OCI-M2 (cell line): Measurements from ENCODE around the gene TBC1D14.

ENCODE experiments used
- DNase-seq: peaks from one replicate; lab custom pipeline; 2025; ENCODE audit not compliant: unreplicated experiment; lab: John Stamatoyannopoulos, UW

TBC1D14 gene, protein sequence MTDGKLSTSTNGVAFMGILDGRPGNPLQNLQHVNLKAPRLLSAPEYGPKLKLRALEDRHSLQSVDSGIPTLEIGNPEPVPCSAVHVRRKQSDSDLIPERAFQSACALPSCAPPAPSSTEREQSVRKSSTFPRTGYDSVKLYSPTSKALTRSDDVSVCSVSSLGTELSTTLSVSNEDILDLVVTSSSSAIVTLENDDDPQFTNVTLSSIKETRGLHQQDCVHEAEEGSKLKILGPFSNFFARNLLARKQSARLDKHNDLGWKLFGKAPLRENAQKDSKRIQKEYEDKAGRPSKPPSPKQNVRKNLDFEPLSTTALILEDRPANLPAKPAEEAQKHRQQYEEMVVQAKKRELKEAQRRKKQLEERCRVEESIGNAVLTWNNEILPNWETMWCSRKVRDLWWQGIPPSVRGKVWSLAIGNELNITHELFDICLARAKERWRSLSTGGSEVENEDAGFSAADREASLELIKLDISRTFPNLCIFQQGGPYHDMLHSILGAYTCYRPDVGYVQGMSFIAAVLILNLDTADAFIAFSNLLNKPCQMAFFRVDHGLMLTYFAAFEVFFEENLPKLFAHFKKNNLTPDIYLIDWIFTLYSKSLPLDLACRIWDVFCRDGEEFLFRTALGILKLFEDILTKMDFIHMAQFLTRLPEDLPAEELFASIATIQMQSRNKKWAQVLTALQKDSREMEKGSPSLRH

GRCh38 chr4:6909113-6909969 is at the start of gene TBC1D14:
TBC1D14 (plus strand) TSS chr4:6909826; CDS start chr4:6923390, 13,564 bp downstream.
- no peak for DNase-seq

DNA sequence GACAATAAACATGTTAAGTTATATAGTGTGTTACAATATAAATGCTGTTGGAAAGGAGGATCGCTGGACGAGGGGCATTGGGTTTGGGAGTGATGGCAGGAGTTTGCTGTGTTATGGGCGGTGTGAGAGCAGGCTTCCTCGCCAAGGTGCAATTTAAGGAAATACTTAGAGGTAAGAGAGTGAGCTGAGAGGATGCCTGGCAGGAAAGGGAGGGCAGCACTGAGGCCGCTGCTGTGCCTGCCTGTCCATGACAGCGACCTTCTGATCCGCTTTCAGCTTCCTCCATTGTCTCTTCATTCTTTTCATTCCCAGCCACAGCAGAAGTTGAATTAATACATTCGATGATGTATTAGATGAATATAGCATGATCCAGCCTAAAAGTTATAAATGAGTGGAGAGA is 41.2 kb upstream of the TBC1D14 start:
- no peak for DNase-seq

DNA sequence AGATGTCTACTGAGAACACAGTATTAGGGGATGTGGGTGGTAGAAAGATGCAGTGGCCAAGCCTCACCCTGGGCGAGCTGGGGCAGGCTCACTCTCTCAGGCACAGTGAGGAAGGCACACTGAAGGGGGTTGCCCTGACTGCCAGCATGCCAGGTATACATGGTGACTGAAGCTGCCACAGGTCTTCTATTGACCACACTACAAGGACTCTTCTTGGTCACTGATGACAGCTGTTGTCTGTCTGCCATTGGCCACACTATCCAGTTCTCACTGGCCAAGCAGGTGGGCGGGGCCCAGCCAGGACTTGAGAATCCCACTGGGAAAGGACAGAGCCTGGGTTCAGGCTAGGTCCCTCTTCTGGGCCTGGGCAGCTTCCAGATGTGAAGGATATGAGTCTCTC is 39.7 kb upstream of the TBC1D14 start:
- DNase-seq = no peak

DNA sequence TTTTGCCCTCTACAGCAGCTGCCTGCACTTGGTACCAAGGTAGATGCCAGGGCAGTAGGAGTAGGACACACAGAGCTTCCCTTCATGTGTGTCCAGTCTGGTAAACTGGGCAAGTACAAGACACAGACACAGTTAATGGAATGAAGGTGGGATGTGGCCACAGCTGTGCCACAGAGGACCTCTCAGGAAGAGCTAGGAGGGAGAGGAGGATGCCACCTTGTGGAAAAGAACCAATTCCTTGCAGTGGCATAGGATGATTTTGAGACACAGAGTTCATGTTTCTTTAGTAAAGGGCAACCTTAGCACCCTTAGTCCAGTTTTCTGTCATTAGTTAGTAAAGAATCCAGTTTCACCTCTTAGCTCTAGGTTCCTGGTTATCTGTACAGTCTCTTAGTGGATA is 36.3 kb upstream of the TBC1D14 start:
- DNase-seq = no peak

- DNase-seq = no peak
These were observed 35.7 kb upstream of the TBC1D14 start for GRCh38 chr4:6873792-6874461.

- no peak for DNase-seq
These were observed 34.6 kb upstream of the TBC1D14 start for GRCh38 chr4:6874981-6875380.

GRCh38 chr4:6875431-6875831 is 34.2 kb upstream of the TBC1D14 start:
- DNase-seq = no peak

DNA sequence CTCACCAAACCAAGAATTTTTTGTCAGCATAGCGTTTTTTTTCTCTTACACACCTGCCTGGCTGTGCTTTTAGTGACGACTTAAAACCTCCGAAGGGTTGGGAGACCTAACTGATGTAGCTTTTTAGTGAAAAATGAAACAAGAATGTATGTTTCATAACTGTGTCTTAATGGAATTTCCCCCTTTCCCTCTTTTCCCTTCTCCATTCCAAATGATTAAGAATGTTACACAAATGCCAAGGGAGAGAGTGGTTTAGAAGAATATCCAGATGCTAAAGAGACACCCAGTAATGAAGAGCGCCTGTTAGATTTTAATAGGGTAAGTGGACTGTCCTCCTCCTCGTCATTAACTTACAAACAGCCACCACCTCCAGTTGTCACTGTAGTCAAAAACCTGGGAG is 33.2 kb upstream of the TBC1D14 start:
- no peak for DNase-seq

DNA sequence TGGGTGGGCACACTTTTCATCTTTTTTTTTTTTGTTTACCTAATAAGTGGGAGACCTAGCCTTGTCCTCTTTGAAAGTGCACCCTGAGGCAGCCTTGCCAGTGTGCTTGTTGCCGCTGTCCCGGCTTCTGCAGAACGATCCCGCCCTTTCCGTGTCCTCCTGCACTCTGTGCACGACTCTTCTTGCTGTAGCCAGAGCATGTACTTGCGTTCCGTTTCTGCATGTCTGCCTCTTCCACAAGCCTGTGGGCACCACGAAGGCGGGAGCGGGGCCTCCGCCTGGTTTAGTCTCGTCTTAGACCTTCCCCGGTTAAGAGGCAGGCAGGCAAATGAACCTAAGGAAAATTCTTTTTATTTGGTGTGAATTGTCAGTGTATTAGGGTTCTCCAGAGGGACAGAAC is 32.6 kb upstream of the TBC1D14 start:
- DNase-seq = no peak

DNA sequence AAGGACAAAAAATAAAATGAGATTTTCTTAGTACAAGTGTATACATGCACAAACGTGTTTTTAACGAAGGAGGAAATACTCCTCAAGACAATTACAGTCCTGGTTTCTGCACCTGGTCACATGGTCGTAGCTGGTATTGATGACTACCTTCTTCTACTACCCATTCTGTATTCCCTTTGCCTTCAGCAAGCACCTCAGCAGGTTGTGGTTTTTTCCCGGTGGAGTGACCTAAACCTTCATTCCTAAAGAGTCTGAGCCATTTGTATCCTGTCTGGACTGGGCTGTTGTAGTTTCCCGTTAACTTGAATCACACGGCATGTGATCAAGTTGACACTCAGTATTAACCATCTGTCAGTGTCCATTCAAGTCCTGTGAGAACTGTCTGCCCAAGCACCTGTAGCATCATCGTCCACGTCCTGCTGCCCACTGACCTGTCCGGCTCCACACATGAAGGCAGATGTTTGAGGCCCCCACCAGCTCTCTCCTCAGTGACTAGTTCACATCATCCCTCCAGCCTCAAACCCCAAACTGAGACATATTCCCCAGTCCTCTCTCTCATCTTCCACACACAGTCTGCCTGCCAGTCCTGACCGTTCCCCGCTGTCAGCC is 31.1 kb upstream of the TBC1D14 start:
- DNase-seq = no peak

DNA sequence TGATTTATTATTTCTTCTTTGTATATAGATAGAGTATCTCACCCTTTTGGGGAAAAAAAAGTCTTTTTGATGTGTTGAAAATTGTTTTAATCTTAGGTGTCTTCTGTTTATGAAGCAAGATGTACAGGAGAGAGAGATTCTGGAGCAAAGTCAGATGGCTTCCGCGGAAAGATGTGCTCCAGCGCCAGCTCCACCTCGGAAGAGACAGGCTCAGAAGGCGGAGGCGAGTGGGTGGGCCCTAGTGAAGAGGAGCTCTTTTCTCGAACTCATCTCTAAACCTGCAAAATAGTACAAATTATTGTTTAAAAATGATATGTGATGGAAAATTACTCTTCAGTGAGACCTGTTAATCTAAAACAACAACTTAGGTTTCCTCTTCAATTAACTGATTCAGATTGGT is 28.9 kb upstream of the TBC1D14 start:
- DNase-seq = no peak

GRCh38 chr4:6881908-6882307 is 27.7 kb upstream of the TBC1D14 start:
- no peak for DNase-seq

DNA sequence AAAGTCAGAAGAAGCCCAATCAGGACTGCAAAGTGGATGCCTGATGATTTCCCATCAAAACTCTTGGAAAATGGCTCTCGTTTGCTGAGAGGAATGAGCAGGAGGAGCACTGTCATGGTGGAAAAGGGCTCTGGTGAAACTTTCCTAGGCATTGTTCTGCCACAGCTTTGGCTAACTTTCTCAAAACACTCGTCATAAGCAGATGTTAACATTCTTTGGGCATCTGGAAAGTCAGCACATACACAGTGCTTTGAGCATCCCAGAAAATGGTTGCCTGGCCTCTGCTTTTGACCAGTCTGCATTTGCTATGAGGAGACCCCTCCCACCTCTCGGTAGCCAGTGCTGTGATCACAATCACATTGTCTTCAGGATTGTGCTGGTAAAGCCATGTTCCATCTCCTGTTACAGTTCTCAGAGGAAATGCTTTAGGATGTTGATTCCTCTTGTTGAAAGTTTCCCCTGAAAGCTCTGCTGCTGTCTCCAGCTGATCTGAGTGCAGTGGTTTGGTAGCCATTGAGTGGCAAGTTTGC is 25.2 kb upstream of the TBC1D14 start:
- DNase-seq = no peak

DNA sequence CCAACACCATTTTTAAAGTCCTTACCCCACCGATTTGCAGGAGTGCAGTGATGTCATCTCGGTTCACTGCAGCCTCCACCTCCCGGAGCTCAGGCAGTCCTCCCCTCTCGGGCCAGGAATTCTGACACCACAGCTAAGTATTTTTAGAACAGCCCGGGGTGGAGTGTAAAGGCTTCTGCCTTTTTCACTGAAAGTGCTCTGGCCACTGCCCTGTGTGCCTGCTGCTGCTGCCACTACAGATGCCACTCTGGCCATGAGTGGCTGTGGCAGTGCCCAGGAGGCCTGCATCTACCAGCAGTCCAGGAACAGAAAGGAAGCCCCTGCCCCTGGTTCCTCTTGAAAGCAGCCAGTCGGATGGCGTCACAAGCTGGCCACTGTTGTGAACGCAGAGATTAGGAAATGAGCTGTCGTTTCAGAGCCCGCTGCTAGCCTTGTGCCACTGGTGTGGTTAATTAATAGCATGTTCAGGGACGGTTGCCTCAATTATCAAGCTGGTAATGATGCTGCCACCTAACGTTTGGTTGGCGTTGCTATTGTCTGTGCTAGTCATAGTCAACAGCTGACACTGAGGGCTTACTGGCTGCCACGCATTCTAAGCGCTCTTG is 23.6 kb upstream of the TBC1D14 start:
- no peak for DNase-seq

- no peak for DNase-seq
These were observed 22.7 kb upstream of the TBC1D14 start for GRCh38 chr4:6886886-6887285.

DNA sequence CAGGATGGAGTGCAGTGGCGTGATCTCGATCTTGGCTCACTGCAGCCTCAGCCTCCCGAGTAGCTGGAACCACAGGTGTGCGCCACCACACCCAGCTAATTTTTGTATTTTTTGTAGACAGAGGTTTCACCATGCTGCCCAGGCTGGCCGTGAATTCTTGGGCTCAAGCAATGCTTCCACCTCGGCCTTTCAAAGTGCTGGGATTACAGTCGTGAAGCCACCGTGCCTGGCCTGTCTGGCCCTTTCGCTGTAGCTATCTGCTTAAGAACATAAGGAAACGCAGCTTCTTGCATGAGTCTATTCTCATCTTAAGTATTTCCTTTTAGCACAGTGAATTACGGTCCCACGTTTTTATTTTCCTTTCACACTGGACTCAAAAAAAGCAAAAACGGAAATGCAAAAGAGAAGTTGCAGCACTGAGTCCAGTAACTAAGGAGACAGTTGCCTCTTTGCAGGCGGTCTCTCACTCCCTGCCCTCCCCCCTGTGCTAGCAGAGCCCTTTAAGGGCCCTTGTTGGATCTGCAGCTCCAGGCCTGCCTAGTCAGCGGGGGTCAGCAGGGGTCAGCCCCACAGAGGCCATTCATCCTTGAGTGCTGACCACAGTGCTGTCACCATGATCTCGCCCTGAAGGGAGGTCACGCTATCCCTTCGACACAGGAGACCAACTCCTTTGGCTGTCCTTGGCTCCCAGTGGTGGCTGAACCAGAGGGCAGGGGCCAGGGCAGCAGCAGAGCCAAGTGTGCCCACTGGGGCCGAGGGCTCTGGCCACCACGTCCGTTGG is 21.8 kb upstream of the TBC1D14 start:
- DNase-seq = no peak

DNA sequence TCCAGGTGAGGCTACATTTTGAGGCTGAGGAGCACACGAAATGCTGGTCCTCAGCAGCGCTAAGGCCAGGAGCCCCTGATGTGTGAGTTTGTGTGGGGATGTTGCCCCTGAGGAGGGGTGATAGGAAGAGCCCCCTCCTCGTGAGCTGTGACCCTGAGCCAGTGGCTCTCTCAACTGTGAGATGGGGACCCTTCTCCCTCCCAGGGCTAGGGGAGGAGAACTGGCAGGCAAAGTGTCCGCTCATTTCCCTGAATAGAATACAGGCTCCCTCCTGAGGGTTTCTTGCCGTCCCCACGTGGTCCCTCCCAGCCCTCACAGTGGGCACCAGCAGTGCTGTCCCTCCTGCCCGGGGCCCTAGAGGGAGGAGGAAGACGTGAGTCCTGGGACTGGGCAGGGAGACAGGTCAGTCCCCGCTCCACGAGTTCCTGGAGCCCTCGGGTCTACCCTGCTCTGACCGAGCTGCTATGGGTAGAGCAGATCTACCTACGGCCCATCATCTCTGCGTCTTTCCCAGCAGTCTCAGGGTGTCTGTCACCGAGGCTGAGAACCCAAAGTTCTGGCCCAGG is 21.0 kb upstream of the TBC1D14 start:
- no peak for DNase-seq

DNA sequence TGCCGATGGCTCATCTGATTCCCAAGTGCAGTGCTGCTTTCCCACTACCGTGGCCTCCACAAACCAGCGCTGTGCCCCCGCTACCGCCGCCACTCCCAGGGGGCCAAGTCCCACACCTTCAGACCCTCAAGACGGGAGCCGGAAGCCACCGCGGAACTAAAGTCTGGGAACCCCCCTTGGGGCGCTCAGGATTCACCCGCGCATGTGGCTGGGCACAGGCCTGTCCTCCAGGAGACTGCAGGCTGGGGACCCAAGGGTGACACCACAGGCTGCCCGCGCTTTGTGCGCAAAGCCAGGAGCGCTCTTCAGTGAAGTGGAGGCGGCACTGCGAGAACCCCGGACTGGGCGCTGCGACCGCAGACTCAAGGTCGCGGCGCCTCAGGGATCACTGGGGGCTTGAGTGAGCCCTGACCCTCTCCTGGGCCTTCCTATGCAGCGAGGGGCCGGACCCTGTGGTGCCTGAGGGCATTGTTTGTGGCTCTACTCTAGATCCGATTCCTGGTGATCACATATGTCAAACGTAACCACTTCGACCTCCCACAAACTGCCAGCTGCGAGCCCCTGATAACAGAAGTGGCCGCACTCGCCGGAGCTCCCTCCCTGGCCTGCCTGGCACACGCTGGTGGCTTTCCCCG is 20.4 kb upstream of the TBC1D14 start:
- DNase-seq = no peak
